SJSA1 (cell line): ENCODE data around the gene CDK5RAP1. TPM values are rescaled to one million over a fixed set of nuclear protein-coding genes. Genes with fewer than 3 reads are reported as not detected.

Source experiments
- DNase-seq, 2 experiments: peaks; one replicate each; pipeline ENCODE4 v3.0.0-alpha.2; 2015 to 2020; ENCODE audit warnings: low spot score in 2 of 2, low read depth in 1 of 2
- H3K27ac ChIP-seq: fragments of 250-450 bp; sonication (Bioruptor Pico); 2 replicates; pipeline ENCODE4 v1.5.1; 2020; ENCODE audit warnings: mild to moderate bottlenecking, moderate library complexity
- H3K27me3 ChIP-seq: fragments of 250-450 bp; sonication (Bioruptor Pico); replicated peaks from 2 replicates; pipeline ENCODE4 v1.5.1; 2020; ENCODE audit warnings: mild to moderate bottlenecking, moderate library complexity
- H3K36me3 ChIP-seq: fragments of 250-450 bp; sonication (Bioruptor Pico); 2 replicates; pipeline ENCODE4 v1.5.1; 2020; ENCODE audit warnings: mild to moderate bottlenecking
- H3K4me1 ChIP-seq: fragments of 250-450 bp; sonication (Bioruptor Pico); replicated peaks from 2 replicates; pipeline ENCODE4 v1.6.1; 2021; ENCODE audit warnings: mild to moderate bottlenecking
- H3K4me3 ChIP-seq: fragments of 250-450 bp; sonication (Bioruptor Pico); 2 replicates; pipeline ENCODE4 v1.5.1; 2020; ENCODE audit warnings: mild to moderate bottlenecking
- H3K9me3 ChIP-seq: fragments of 250-450 bp; sonication (Bioruptor Pico); replicated peaks from 2 replicates; pipeline ENCODE4 v1.5.1; 2020; ENCODE audit warnings: mild to moderate bottlenecking
- total RNA-seq: library from RNA; depleted of rRNA; stranded (reverse); fragments of >200 nt; shearing (Covaris generic); gene quantifications from 2 replicates; pipeline ENCODE4 v1.2.3, GENCODE V29; 2014; rRNA removed

The CDK5RAP1 gene
- total RNA-seq, 1 experiment from 2014 or later, result 35.6 TPM

- no peak overlapping the region for H3K4me3 ChIP-seq
- H3K4me1 ChIP-seq, result no peaks in the 10 kb centered on the region
- no peak for DNase-seq
- H3K9me3 ChIP-seq, result no peaks in the 10 kb centered on the region
- H3K27me3 ChIP-seq, result peaks cover 22% of the 10 kb centered on the region
- H3K27ac ChIP-seq, result no peak overlapping the region
- no peaks in the 10 kb centered on the region for H3K36me3 ChIP-seq
Observed at GRCh38 chr20:33320006-33320405, 81.3 kb downstream of the CDK5RAP1 start.

- Histone ChIP-seq H3K36me3 (no peaks in the 10 kb centered on the region), H3K27me3 (peaks cover 17% of the 10 kb centered on the region), H3K4me1 (no peaks in the 10 kb centered on the region), H3K4me3 (no peak overlapping the region), H3K27ac (no peak overlapping the region), H3K9me3 (no peaks in the 10 kb centered on the region)
- DNase-seq, result no peak
Observed at GRCh38 chr20:33318096-33318429, 83.3 kb downstream of the CDK5RAP1 start.

- no peak for DNase-seq
- no peak overlapping the region for H3K27ac ChIP-seq
- H3K4me1 ChIP-seq, result no peaks in the 10 kb centered on the region
- no peaks in the 10 kb centered on the region for H3K36me3 ChIP-seq
- H3K4me3 ChIP-seq, result no peak overlapping the region
- H3K9me3 ChIP-seq, result no peaks in the 10 kb centered on the region
- H3K27me3 ChIP-seq, result peaks cover 17% of the 10 kb centered on the region
Observed at GRCh38 chr20:33317424-33318095, 83.8 kb downstream of the CDK5RAP1 start.

- H3K36me3 ChIP-seq, result no peaks in the 10 kb centered on the region
- H3K27me3 ChIP-seq, result peaks cover 17% of the 10 kb centered on the region
- H3K4me1 ChIP-seq, result no peaks in the 10 kb centered on the region
Observed at GRCh38 chr20:33316958-33317357, 84.4 kb downstream of the CDK5RAP1 start.

GRCh38 chr20:33316343-33316742 is 85.0 kb downstream of the CDK5RAP1 start:
- no peaks in the 10 kb centered on the region for H3K36me3 ChIP-seq
- H3K9me3 ChIP-seq, result no peaks in the 10 kb centered on the region
- no peak for DNase-seq
- no peak overlapping the region for H3K4me3 ChIP-seq
- no peaks in the 10 kb centered on the region for H3K4me1 ChIP-seq
- no peak overlapping the region for H3K27ac ChIP-seq
- H3K27me3 ChIP-seq, result peaks cover 17% of the 10 kb centered on the region

More at GRCh38 chr20:33316958-33317357, 84.4 kb downstream of the CDK5RAP1 start:
- Histone ChIP-seq H3K9me3 (no peaks in the 10 kb centered on the region), H3K27ac (no peak overlapping the region), H3K4me3 (no peak overlapping the region)
- DNase-seq, result no peak

GRCh38 chr20:33313686-33314314 is 87.5 kb downstream of the CDK5RAP1 start:
- no peak overlapping the region for H3K27ac ChIP-seq
- no peaks in the 10 kb centered on the region for H3K4me1 ChIP-seq
- no peaks in the 10 kb centered on the region for H3K36me3 ChIP-seq
- DNase-seq, result no peak
- H3K27me3 ChIP-seq, result peaks cover 12% of the 10 kb centered on the region; the same call in 1 of the 2 replicates
- no peaks in the 10 kb centered on the region for H3K9me3 ChIP-seq
- no peak overlapping the region for H3K4me3 ChIP-seq

- no peaks in the 10 kb centered on the region for H3K9me3 ChIP-seq
- H3K4me3 ChIP-seq, result no peak overlapping the region
- no peaks in the 10 kb centered on the region for H3K4me1 ChIP-seq
- H3K36me3 ChIP-seq, result no peaks in the 10 kb centered on the region
- no peak overlapping the region for H3K27ac ChIP-seq
- DNase-seq, result no peak
- H3K27me3 ChIP-seq, result peaks cover 3% of the 10 kb centered on the region; the same call in 1 of the 2 replicates
Observed at GRCh38 chr20:33312583-33312982, 88.7 kb downstream of the CDK5RAP1 start.

- Histone ChIP-seq H3K4me1 (no peaks in the 10 kb centered on the region), H3K27ac (no peak overlapping the region), H3K9me3 (no peaks in the 10 kb centered on the region), H3K4me3 (no peak overlapping the region), H3K27me3 (peaks cover 3% of the 10 kb centered on the region; the same call in 1 of the 2 replicates), H3K36me3 (no peaks in the 10 kb centered on the region)
- no peak for DNase-seq
Observed at GRCh38 chr20:33311996-33312395, 89.3 kb downstream of the CDK5RAP1 start.

GRCh38 chr20:33311011-33311410 is 90.3 kb downstream of the CDK5RAP1 start:
- Histone ChIP-seq H3K27me3 (peaks cover 3% of the 10 kb centered on the region; the same call in 1 of the 2 replicates), H3K4me1 (no peaks in the 10 kb centered on the region), H3K36me3 (no peaks in the 10 kb centered on the region), H3K4me3 (no peak overlapping the region), H3K27ac (no peak overlapping the region), H3K9me3 (no peaks in the 10 kb centered on the region)
- no peak for DNase-seq

GRCh38 chr20:33310327-33310899 is 90.9 kb downstream of the CDK5RAP1 start:
- Histone ChIP-seq H3K9me3 (no peaks in the 10 kb centered on the region), H3K36me3 (no peaks in the 10 kb centered on the region), H3K4me3 (no peak overlapping the region), H3K4me1 (peaks cover 2% of the 10 kb centered on the region; the same call in 1 of the 2 replicates), H3K27ac (no peak overlapping the region), H3K27me3 (peaks cover 3% of the 10 kb centered on the region; the same call in 1 of the 2 replicates)
- no peak for DNase-seq

- Histone ChIP-seq H3K4me1 (peaks cover 4% of the 10 kb centered on the region; the same call in 1 of the 2 replicates), H3K4me3 (no peak overlapping the region), H3K9me3 (no peaks in the 10 kb centered on the region), H3K27me3 (no peaks in the 10 kb centered on the region; the same call in 1 of the 2 replicates), H3K27ac (no peak overlapping the region), H3K36me3 (no peaks in the 10 kb centered on the region)
- DNase-seq, result no peak
Observed at GRCh38 chr20:33309631-33310030, 91.7 kb downstream of the CDK5RAP1 start.

Other genes starting within 250 kb of the CDK5RAP1 start
- gene BPIFA2, start 233.4 kb downstream of the CDK5RAP1 start, total RNA-seq, result not detected in 2 replicates
- gene BPIFA3, start 184.2 kb downstream of the CDK5RAP1 start, total RNA-seq, result not detected in 2 replicates
- gene BPIFA1, start 165.5 kb downstream of the CDK5RAP1 start, total RNA-seq, result not detected in 2 replicates
- not detected in 2 replicates for gene BPIFB1, start 118.3 kb downstream of the CDK5RAP1 start, total RNA-seq
- gene SNTA1, start 42.2 kb upstream of the CDK5RAP1 start, total RNA-seq, result 41.8 and 44.4 TPM in 2 replicates
- 6.1 and 8.7 TPM in 2 replicates for gene CBFA2T2, start 88.6 kb upstream of the CDK5RAP1 start, total RNA-seq